Uterus (tissue), 2 donors: ENCODE data around the gene CCDC171.

Source experiments
- POLR2A ChIP-seq, 2 donors: fragments of 450-650 bp; IDR thresholded peaks; one replicate each; pipeline ENCODE4 v1.6.1; 2016; ENCODE audit warnings: antibody characterized with exemption in 2 of 2, mild to moderate bottlenecking in 1 of 2, moderate library complexity in 1 of 2
- TF ChIP-seq, protein P1 (sequence below), 4 experiments: fragments of 200-600 bp in 2 of 4; fragments of 450-650 bp in 2 of 4; sonication (generic) in 2 of 4; IDR thresholded peaks; one replicate each; pipeline ENCODE4 v1.5.1; 2016 to 2019; ENCODE audit warnings: antibody characterized with exemption in 4 of 4, mild to moderate bottlenecking in 2 of 4, moderate library complexity in 1 of 4

DNA sequence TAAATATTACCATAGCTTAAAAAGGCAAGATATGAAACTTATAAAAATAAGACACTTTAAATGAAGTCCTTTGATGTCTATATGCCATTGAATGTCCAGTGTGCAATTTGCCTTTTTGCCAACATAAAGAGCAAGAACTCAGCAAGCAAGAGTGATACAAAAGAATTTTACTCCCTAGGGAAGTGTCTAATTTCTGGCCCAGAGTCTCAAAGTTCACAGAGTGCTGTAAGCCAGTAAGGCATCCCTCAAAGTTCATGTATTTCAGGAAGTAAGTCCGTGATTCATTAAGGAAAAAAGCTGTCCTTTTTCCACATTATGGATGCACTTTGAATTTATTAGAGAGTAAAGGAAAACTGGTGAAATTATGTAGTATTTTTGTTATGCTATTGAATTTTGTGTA is 185.2 kb downstream of the CCDC171 start:
- TF ChIP-seq, protein P1, sequence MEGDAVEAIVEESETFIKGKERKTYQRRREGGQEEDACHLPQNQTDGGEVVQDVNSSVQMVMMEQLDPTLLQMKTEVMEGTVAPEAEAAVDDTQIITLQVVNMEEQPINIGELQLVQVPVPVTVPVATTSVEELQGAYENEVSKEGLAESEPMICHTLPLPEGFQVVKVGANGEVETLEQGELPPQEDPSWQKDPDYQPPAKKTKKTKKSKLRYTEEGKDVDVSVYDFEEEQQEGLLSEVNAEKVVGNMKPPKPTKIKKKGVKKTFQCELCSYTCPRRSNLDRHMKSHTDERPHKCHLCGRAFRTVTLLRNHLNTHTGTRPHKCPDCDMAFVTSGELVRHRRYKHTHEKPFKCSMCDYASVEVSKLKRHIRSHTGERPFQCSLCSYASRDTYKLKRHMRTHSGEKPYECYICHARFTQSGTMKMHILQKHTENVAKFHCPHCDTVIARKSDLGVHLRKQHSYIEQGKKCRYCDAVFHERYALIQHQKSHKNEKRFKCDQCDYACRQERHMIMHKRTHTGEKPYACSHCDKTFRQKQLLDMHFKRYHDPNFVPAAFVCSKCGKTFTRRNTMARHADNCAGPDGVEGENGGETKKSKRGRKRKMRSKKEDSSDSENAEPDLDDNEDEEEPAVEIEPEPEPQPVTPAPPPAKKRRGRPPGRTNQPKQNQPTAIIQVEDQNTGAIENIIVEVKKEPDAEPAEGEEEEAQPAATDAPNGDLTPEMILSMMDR (IDR thresholded peaks at IDR 0.05) = no peak
- TF ChIP-seq POLR2A (IDR thresholded peaks at IDR 0.05) = no peak
